LoVo (cell line): Measurements from ENCODE around the gene DENND2A.

ENCODE experiments used
- DNase-seq: peaks from one replicate; pipeline ENCODE4 v3.0.0-alpha.2; 2016; ENCODE audit warnings: low spot score

The DENND2A gene

DNA sequence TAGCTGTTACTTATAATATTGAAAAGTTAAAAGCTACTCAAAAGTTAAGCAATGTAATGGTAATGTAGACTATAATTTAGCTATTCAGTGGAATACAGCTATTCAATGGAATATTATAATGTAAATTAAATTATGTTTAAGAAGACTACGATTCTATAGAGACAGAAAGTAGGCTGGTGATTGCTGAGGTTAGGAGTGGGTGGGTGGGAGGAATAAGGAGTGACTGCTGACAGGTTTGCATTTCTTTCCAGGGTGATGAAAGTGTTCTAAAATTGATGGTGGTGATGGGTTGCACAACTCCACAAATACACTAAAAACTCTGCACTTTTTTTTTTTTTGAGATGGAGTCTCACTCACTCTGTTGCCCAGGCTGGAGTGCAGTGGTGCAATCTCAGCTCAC is 21.4 kb downstream of the DENND2A start:
- DNase-seq, result no peak

DNA sequence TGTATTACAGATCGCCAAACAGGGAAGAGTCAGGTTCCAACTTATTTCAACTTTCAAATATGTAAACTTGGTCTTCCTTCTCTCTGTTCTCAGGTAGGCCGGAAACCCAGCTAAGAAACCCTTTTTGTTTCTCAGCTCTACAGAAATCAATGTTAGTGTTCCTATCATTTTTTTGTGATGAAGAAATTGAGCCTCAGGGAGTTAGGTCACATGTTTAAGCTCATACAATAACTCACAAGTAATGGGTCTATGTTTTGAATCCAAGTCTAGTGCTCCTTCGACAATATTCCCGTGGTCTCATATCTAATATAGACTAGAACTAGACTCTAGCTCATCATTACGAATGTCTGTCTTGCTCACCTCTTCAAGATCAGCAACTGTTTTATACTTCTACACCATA is 22.3 kb downstream of the DENND2A start:
- DNase-seq, result no peak

DNA sequence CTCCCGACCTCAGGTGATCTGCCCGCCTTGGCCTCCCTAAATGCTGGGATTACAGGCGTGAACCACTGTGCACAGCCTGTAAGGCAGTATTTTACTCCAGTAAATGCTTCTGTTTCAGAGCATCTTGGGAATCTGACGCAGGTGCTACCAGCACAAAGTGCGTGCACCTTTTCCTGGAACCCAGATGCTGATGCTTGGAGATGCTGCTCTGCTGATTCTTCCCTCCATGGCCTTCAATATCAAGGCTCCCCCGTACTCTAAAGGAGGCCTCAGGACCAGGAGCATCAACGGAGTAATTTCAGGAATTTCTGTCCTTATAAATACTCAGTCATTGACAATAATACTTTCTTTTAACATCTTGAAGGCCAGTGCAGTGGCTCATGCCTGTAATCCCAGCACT is 23.5 kb downstream of the DENND2A start:
- no peak for DNase-seq

DNA sequence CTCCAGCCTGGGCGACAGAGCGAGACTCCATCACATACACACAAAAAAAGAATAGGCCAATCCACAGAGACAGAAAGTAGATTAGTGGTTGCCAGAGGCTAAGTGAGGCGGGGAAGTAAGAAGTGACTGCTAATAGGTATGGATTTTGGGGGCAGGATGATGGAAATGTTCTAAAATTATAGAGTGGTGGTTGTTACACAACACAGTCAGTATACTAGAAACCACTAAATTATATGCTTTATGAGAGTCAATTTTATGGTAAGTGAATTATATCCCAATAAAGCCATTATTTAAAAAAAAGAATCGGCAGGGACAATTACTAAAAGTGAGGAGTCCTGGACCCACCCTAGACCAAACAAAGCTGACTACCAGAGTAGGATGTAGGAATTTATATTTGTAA is 24.3 kb downstream of the DENND2A start:
- no peak for DNase-seq

DNA sequence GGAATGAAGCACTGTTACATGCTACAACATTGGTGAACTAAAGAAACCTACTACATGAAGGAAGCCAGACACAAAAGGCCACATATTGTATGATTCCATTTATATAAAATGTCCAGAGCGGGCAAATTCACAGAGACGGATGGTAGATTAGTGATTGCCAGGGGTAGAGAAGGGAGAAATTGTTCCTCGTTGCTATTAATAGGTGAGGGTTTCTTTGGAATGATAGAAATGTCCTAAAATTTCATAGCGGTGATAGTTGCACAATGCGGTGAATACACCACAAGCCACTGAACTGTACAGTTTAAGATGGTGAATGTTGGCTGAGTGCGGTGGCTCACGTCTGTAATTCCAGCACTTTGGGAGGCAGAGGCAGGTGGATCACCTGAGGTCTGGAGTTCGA is 29.0 kb downstream of the DENND2A start:
- no peak for DNase-seq

DNA sequence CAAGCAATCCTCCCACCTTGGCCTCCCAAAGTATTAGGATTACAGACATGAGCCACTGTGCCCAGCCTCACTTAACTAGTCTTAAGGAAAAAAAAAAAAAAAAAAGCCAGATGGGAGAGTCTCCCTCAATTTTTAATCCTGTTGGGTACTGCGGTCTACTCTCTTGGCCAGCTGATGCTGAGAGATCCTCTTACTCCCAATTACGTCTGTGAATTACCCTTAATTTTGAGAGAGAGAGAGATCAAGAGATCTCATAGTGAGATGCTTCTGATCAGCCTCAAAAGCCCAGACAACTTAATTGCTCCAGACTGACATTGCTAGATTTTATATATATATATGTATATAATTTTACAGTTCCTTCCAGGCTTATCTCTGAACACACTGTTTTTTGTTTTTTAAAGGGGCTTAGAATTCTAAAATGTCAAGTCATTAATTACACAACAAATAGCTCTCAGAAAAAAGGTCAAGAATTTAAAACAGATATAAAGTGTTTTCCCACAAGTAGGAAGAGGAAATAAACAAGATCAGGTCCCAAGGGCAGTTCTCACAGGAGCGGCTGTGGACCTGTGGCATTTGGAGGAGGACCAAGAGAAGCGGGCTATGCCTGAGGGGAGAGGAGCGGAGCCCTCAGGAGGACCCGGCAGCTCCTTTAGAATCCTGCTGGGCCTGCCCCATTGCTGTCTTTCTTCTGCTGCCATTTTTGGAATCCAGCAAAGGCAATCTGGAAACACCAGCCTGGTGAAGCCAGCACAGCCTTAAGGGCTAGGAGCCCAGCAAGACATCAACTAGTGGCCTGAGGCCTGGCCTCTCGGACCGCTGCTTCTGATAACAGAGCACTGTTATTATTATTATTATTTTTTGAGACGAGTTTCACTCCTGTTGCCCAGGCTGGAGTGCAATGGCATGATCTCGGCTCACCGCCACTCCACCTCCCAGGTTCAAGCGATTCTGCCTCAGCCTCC is 30.1 kb downstream of the DENND2A start:
- no peak for DNase-seq

DNA sequence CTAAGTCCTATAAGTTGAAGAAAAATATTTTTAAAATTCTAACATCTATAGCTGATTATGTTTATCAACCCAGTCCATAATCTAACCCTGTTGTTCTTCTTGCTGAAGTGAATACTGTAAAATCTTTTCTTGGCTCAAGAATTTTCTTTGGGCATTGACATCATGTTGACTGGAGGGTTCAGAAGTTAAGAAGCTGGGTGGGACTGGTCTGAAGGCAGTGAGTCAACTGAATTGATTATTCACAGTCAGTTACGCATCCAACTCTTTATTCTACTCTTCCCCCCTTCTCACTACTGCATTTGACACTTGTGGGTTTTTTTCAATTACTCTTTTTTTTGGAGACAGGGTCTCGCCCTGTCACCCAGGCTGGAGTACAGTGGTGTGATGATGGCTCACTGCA is 31.0 kb downstream of the DENND2A start:
- DNase-seq, result no peak

DNA sequence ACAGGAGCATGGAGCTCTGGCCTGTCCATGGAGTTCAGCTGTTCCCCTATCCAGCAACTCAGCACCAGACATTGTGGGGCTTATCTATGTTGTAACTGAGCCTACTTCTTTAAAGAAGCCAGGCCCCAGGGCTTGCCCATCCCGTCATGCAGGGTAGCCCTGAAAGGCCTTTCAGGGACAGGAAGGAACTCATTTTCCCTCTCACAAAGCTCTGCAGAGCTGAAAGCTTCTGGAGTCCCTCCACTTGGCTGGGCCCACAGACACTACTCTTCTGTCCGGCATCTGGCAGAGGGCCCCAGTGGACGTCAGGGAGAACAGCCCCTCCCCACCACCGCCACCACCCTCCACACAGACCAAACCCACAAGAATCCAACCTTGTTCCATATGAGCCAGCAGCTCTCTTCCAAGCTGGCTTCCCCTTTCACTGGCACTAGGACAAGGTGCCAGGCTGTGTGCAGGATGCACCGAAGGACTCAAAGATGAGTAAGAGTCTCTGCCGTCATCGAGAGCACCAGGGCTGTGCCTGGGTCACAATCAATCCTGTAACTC is 33.1 kb downstream of the DENND2A start:
- no peak for DNase-seq

DNA sequence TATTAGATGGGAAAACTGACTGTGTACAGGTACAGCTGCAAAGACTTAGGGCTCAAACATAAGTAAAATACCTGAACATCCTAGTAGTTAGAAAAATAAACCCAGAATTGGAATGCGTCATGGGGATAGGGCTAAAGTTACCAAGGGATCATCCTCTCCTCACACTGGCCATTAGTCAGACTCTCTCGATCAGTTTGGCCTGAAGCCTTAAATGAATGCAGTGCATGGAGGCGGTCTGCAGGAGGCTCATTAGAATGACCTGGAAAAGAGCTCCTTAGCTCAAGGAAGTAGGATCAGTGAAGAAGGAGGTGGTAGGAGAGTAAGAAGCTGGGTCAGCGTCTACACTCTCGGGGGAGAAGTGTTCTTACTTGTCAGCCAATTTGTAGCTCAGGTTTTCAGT is 35.3 kb downstream of the DENND2A start:
- DNase-seq, result no peak

DNA sequence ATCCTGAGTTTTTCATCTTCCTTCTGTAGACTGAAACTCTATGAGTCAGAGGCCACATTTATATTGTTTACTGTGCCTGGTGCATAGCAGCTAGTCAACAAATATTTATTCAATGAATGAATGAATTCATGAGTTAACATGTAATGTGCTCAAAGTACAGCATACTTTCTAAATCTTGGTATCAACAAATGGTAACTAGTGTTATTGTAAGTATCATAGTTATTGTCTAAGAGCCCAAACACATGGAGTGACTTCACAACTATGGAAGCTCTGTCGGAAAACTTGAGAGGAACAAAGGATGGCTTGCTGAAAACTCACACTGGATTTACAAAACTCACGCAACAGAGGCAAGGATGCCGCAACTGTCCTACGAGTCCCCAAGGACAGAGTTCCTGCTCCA is 35.9 kb downstream of the DENND2A start:
- DNase-seq, result no peak

DNA sequence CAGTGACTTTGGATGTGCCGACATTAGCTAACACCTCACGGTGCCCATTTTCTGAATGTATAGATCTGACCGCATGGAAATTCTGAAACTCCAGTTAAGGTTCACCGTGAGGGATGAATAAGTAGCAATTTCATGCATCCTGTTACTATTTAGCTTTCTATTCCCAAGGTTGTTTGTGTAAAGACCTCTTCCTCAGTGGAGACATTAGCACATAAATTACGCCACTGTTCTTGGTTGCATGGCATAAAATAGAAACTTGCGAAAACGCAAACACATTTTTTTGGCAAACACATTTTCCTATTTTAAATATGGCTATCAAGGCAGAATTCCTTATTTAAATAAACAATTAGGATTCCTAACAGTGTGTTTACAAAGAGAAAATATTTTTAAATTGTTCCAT is 36.5 kb downstream of the DENND2A start:
- DNase-seq, result no peak

DNA sequence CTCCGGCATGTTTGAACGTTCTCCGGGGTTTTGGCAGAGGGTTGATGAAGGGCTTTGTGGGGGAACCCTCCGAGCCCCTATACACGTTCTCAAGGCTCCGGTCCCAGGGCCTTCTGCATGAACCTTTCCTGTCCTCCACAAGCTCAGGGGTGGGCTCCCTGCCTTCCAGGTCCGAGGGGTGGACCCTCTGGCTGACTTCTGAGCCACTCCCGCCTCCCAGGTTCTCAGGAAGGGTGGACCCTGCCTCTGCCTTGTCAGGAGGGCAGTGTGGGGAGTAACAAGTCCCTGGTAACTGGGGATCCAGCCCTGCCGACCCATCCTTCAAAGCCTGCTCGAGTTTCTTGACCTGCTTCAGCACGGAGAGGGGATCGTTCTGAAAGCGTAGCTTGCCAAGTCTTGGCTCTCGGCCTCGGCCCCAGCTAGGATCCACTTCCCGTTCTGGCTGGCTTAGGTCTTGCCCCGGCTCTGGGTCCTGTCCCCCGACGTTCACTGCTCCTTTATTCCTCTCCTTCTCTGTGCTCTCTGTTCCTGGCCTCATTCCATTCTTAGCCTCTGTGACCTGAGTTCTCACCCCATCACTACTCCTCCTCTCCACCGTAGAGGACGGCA is 38.9 kb downstream of the DENND2A start:
- DNase-seq, result no peak

DNA sequence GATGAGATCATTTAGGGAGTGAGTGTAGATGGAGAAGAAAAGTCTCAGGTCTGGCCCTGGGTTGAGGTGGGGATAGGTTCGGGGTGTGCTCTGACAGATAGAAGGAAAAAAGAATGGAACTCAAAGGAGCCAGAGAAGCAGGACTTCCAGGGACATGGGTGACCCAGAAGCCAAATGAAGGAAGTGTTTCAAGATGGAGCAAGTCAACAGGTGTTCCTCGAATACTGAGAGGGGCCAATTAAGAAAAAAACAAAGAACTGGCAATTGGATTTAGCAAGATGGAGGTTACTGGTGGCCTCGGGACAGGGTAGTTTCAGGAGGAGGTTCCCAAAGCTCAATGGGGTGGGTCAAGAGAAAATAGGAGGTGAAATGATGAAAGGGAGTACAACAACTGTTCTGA is 40.3 kb downstream of the DENND2A start:
- DNase-seq, result no peak

DNA sequence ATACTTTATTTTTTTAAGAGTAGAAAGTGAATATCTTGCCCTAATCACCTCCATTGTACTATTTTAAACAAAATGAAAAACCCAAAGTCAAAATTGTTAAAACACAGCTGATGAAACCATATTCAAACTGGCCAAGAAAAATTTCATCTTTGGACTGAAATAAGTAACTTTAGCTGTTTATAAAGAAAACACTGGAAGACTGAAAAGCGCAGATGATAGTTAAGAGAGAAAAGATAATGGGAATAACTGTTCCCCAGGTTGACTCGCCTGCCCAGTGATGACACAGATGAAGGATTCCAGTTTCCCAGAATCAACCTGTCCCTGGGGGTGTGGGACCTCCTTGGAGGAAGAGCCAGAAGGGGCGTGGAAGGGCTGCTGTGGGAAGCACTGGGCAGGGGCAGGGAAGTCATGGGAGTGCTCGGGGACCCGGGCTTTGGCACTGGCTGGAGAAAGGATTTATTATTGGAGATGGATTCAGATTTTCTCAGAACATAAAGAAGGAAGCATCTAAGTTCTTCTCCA is 43.1 kb downstream of the DENND2A start:
- no peak for DNase-seq

DNA sequence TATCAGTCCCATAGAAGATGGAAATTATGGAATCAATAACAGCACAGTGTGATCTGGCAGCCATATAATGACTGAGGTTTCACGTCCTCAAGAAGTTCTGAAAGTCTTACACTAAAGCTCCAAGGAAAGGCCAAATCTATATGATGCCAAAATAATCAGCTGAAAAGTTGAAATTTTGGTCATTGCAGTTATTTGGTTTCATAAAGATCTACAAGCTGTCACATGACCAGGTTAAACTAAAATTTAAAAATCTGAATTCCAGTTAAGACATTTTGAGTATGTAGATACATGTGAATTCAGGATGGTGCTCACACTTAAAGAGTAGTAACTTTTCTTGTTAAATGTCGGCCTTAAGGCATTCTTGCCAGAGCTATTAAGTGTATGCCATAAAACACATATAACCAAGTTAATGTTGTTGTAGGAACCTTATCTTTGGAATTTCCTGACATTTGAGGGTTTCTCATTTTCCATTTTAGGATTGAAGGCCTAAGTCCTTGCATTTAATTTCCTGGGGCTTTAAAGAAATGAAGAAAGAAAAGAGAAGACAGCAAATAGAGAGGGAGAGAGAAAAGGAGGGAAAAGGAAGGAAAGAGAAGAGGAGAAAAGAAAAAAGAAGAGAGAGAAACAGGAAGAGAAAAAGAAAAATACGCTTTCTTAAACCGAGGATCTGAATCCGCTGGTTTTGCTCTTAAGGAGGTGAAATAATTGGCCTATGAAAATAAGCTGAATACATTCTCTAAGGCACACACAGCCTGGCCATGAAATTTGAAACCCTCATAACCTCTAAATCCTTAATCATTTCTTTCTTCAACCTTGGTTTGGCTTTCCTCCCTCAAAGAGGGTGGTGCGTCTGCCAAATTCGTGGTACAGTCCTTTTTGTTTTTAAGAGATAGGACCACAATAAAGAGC is 43.8 kb downstream of the DENND2A start:
- no peak for DNase-seq

DNA sequence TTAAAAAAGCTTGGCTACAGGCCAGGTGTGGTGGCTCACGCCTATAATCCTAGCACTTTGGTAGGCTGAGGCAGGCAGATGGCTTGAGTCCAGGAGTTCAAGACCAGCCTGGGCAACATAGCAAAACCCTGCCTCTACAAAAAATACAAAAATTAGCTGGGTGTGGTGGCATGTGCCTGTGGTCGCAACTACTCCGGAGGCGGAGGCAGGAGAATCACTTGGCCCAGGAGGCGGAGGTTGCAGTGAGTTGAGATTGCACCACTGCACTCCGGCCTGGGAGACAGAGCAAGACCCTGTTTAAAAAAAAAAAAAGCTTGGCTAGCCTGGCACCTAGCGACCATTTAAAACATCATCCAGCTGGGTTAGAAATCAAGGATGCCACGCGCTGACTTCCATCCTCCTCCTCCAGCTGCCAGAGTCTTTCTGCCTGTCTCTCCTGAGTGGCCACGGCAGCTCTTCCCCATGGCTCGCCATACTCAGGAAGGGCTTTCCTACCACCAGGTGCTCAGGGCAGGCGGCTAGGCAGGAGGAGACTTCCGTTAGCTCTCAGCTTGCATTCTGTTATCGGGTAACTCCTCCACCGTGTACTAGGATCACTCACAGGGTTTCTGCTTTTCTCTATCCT is 45.0 kb downstream of the DENND2A start:
- DNase-seq, result no peak

DNA sequence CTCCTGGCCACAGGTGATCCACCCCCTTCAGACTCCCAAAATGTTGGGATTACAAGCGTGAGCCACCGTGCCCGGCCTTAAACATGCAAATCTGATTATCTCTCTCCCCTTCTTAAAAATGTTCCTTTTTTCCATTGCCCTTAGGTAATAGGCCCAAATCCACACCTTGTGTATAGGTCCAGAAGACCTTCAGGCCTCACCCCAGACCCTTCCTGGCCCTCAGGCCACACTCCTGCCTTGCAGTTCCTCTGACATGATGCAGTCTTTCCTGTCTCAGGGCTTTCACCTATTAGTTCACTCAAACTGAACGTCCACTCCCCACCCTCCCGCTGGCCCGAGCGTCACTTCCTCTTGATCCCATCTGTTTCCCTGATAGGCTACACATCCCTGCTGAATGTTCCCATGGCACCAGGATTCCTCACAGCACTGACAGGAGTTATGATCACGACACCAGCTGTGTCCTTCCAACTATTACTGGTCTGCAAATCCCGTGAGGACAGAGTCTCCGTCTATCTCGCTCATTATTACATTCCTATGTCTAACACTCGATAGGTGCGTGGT is 46.4 kb downstream of the DENND2A start:
- no peak for DNase-seq

DNA sequence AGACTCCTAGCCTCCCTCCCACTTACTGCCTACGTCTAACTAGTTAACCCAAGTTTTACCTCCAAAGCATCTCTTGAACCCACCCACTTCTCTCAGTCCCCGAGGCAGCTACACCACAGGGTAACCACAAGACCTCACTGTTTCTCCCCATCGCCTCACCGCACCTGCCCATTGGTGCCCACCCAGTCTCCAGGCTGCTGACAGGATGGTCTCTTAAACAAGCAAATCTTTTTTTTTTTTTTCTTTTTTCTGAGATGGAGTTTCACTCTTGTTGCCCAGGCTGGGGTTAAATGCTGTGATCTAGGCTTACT is 47.0 kb downstream of the DENND2A start:
- DNase-seq, result no peak

DNA sequence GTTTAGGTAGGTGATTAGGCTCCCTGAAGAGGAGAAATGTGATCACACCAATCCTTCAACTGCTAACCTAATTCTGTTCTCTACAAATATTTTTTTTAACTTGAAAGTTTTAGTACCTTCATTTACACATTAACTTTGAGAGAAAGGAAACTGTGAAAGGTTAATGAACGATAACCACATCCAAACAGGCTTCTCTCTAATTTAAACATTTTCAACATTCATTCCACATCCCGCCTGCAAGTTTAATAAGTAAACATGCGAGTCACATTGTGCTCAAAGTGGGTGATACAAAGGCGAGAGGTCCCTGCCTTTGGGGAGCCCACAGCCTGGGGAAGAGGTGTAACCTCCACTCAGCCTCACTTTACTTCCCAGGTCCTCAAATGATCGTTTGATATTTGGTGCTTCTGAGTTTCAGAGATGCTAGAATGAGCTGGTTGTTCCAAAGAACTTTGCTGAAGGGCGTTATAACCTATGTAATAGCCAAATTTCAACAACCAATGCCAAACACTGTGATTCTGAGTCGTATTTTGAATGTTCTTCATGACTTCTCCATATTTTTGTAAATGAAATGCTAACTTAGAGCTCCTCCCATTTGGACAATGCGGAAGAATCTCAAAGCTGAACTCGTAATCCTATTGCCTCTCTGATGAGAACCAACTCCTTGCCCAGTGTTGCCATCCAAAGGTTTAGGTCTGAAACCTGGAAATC is 47.5 kb downstream of the DENND2A start:
- no peak for DNase-seq

DNA sequence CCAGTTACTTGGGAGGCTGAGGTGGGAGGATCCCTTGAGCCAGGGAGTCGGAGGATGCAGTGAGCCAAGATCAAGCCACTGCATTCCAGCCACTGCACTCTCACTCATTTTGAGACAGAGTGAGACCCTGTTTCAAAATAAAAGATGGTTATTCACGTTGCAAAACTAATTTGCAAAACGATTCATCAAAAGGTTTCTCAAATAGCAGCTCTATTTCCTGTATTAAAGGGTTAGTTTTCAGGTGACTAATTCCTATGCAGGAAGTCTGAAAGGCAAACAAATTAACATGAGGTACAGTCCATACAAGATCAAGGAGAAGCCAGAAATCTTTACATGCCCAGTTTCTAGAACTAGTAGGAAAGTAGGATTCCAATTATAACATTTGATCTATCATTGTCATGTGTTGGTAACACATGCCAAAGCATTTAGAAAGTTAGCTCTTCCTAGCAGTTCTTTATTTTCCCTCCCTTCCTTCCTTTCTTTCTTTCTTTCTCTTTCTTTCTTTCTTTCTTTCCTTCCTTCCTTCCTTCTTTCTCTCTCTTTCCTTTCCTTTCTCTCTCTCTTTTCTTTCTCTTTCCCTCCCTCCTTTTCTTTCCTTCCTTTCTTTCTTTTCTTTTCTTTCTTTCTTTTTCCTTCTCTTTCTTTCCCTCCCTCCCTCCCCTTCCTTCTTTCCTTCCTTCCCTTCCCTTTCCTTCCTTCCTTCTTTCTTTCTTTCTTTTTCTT is 49.3 kb downstream of the DENND2A start:
- DNase-seq, result no peak
